Nephron progenitor cell (in vitro differentiated cells): ENCODE measurements around the gene SPP1.

Source experiments
- DNase-seq: peaks from one replicate; pipeline ENCODE4 v3.0.0; 2021
- H3K27ac Mint-ChIP-seq: 2 replicates; pipeline ENCODE4 v1.8.0; 2021; ENCODE audit warnings: mild to moderate bottlenecking, moderate library complexity, mixed read lengths
- H3K27me3 Mint-ChIP-seq: 2 replicates; pipeline ENCODE4 v1.8.0; 2021; ENCODE audit warnings: mild to moderate bottlenecking, low read depth, mixed read lengths; ENCODE audit not compliant: poor library complexity
- H3K36me3 Mint-ChIP-seq: 2 replicates; pipeline ENCODE4 v1.8.0; 2021; ENCODE audit warnings: low read depth, mixed read lengths
- H3K4me1 Mint-ChIP-seq: 2 replicates; pipeline ENCODE4 v1.8.0; 2021; ENCODE audit warnings: mixed read lengths
- H3K4me3 Mint-ChIP-seq: 2 replicates; pipeline ENCODE4 v1.8.0; 2021; ENCODE audit warnings: mild to moderate bottlenecking, moderate library complexity, mixed read lengths
- H3K9me3 Mint-ChIP-seq: 2 replicates; pipeline ENCODE4 v1.8.0; 2021; ENCODE audit warnings: mild to moderate bottlenecking, moderate library complexity, mixed read lengths
- TF ChIP-seq, protein P1 (sequence below): fragments of 200-600 bp; sonication (generic); IDR thresholded peaks from 2 replicates; pipeline ENCODE4 v1.5.0; 2021; ENCODE audit warnings: antibody characterized with exemption

SPP1 gene

GRCh38 chr4:87975466-87975865 is at the start of gene SPP1:
TSS of gene SPP1 (plus strand) at chr4:87975714. CDS start at chr4:87976896, 1,182 bp downstream.
- Mint-ChIP-seq H3K4me3 (peak within 1 kb of the TSS; percentile 12), H3K9me3 (no peaks in the 10 kb centered on the region), H3K27ac (no peak within 1 kb of the TSS), H3K36me3 (no peaks in the 10 kb centered on the region), H3K27me3 (peaks cover 4% of the 10 kb centered on the region), H3K4me1 (peaks cover 18% of the 10 kb centered on the region)
- peak; percentile 37 for DNase-seq
- TF ChIP-seq, protein P1, sequence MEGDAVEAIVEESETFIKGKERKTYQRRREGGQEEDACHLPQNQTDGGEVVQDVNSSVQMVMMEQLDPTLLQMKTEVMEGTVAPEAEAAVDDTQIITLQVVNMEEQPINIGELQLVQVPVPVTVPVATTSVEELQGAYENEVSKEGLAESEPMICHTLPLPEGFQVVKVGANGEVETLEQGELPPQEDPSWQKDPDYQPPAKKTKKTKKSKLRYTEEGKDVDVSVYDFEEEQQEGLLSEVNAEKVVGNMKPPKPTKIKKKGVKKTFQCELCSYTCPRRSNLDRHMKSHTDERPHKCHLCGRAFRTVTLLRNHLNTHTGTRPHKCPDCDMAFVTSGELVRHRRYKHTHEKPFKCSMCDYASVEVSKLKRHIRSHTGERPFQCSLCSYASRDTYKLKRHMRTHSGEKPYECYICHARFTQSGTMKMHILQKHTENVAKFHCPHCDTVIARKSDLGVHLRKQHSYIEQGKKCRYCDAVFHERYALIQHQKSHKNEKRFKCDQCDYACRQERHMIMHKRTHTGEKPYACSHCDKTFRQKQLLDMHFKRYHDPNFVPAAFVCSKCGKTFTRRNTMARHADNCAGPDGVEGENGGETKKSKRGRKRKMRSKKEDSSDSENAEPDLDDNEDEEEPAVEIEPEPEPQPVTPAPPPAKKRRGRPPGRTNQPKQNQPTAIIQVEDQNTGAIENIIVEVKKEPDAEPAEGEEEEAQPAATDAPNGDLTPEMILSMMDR = no peak

- Mint-ChIP-seq H3K36me3 (peaks cover 3% of the 10 kb centered on the region), H3K4me3 (no peak overlapping the region), H3K27ac (no peak overlapping the region), H3K4me1 (peaks cover 19% of the 10 kb centered on the region), H3K9me3 (peaks cover 11% of the 10 kb centered on the region), H3K27me3 (peaks cover 35% of the 10 kb centered on the region)
- no peak for DNase-seq
- TF ChIP-seq, protein P1 = no peak
Measured at GRCh38 chr4:87926554-87927098, 48.9 kb upstream of the SPP1 start.

DNA sequence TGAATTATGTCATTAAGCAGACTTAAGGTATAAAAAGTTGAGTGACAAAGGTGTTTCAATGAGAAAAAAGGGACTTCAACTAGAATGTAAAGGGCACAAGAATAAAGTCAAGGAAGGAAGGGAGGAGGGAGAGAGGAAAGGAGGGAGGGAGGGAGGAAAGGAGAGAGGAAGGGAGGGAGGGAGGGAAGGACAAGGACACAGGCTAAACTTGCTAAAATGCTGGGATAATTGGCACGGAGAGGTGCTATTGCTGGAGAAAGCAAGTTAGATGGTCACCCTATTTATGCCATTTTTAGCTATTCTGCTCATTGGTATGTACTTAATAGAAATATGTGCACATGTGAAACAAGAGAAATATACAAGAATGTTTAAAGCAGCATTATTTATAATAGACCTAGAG is 44.9 kb upstream of the SPP1 start:
- Mint-ChIP-seq H3K4me1 (no peaks in the 10 kb centered on the region), H3K9me3 (peaks cover 24% of the 10 kb centered on the region), H3K36me3 (peaks cover 5% of the 10 kb centered on the region), H3K4me3 (no peak overlapping the region), H3K27ac (no peak overlapping the region), H3K27me3 (peaks cover 4% of the 10 kb centered on the region)
- DNase-seq = no peak
- TF ChIP-seq, protein P1 = no peak

DNA sequence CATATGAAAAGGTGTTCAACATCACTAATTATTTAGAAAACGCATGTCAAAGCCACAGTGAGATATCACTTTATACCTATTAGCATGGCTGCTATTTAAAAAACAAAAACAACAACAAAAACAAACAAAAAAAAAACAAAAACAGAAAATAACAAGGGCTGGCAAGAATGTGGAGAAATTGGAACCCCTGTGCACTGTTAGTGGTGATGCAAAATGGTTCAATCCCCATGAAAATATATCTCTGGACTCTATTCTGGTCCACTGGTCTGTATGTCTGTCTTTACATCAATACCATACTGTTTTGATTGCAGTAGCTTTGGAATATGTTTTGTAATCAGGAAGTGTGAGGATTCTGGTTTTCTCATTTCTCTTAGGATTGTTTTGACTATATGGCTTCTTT is 43.6 kb upstream of the SPP1 start:
- H3K27me3 Mint-ChIP-seq = peaks cover 4% of the 10 kb centered on the region
- H3K27ac Mint-ChIP-seq = no peak overlapping the region
- DNase-seq = no peak
- H3K9me3 Mint-ChIP-seq = peaks cover 24% of the 10 kb centered on the region
- H3K36me3 Mint-ChIP-seq = peaks cover 5% of the 10 kb centered on the region
- H3K4me1 Mint-ChIP-seq = no peaks in the 10 kb centered on the region
- no peak overlapping the region for H3K4me3 Mint-ChIP-seq
- TF ChIP-seq, protein P1 = no peak

- peaks cover 5% of the 10 kb centered on the region for H3K36me3 Mint-ChIP-seq
- TF ChIP-seq, protein P1 = no peak
- peaks cover 24% of the 10 kb centered on the region for H3K9me3 Mint-ChIP-seq
- no peak for DNase-seq
- no peaks in the 10 kb centered on the region for H3K27me3 Mint-ChIP-seq
- H3K4me1 Mint-ChIP-seq = no peaks in the 10 kb centered on the region
- no peak overlapping the region for H3K27ac Mint-ChIP-seq
- H3K4me3 Mint-ChIP-seq = no peak overlapping the region
Measured at GRCh38 chr4:87932718-87933141, 42.8 kb upstream of the SPP1 start.

DNA sequence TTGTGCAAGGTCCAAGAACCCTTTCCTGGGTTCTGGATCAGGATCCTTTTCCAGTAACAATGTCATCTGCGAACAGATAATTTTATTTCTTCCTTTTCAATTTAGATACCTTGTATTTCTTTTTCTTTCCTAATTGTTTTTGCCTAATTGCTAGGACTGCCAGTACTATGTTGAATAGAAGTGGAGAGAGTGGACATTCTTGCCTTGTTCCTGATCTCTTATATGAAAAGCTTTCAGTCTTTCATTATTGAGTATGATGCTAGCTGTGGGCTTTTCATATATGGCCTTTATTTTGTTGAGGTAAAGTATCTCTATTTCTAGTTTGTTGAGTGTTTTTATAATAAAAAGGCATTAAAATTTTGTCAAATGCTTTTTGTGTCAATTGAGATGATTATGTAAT is 42.2 kb upstream of the SPP1 start:
- Mint-ChIP-seq H3K27me3 (no peaks in the 10 kb centered on the region), H3K4me3 (no peak overlapping the region), H3K9me3 (peaks cover 24% of the 10 kb centered on the region), H3K27ac (no peak overlapping the region), H3K4me1 (no peaks in the 10 kb centered on the region), H3K36me3 (peaks cover 5% of the 10 kb centered on the region)
- TF ChIP-seq, protein P1 = no peak
- no peak for DNase-seq
